Islet of Langerhans (tissue), 1 donor: ENCODE results near the gene DNAJC3.
"Not testable (repeated sequence)": the region's sequence is repeated elsewhere in the genome, so short reads cannot be mapped to it uniquely, and the experiment has no call there.

Source experiments
- FAIRE-seq: peaks from one replicate; lab custom pipeline; 2011; peaks lifted over from hg19 to GRCh38; lab: Jason Lieb, UNC

Gene DNAJC3

GRCh38 chr13:95716231-95716630, 39.3 kb downstream of the DNAJC3 start:
- no peak for FAIRE-seq

GRCh38 chr13:95722241-95722640, 45.3 kb downstream of the DNAJC3 start:
- no peak for FAIRE-seq

GRCh38 chr13:95723438-95723837, 46.5 kb downstream of the DNAJC3 start:
- FAIRE-seq = no peak

- FAIRE-seq = no peak
These were observed 47.3 kb downstream of the DNAJC3 start for GRCh38 chr13:95724252-95724651.

GRCh38 chr13:95726876-95727275, 49.9 kb downstream of the DNAJC3 start:
- no peak for FAIRE-seq

GRCh38 chr13:95728957-95729356, 52.0 kb downstream of the DNAJC3 start:
- no peak for FAIRE-seq

- FAIRE-seq = no peak
These were observed 57.2 kb downstream of the DNAJC3 start for GRCh38 chr13:95734124-95734523.

GRCh38 chr13:95740071-95740978, 63.4 kb downstream of the DNAJC3 start:
- not testable (repeated sequence) for FAIRE-seq

GRCh38 chr13:95740979-95741320, 64.0 kb downstream of the DNAJC3 start:
- no peak for FAIRE-seq

GRCh38 chr13:95741584-95742563, 64.9 kb downstream of the DNAJC3 start:
- FAIRE-seq = no peak

- FAIRE-seq = no peak
These were observed 66.3 kb downstream of the DNAJC3 start for GRCh38 chr13:95743192-95743591.

- FAIRE-seq = no peak
These were observed 68.3 kb downstream of the DNAJC3 start for GRCh38 chr13:95745289-95745688.

- peak; percentile 77 for FAIRE-seq
These were observed 68.8 kb downstream of the DNAJC3 start for GRCh38 chr13:95745752-95746151.

GRCh38 chr13:95749545-95749944, 72.6 kb downstream of the DNAJC3 start:
- FAIRE-seq = no peak

- FAIRE-seq = no peak
These were observed 75.7 kb downstream of the DNAJC3 start for GRCh38 chr13:95752677-95753076.

GRCh38 chr13:95754069-95754468, 77.1 kb downstream of the DNAJC3 start:
- FAIRE-seq = no peak

- FAIRE-seq = no peak
These were observed 79.1 kb downstream of the DNAJC3 start for GRCh38 chr13:95756072-95756471.

- not testable (repeated sequence) for FAIRE-seq
These were observed 85.7 kb downstream of the DNAJC3 start for GRCh38 chr13:95762626-95763025.

GRCh38 chr13:95763601-95764000, 86.7 kb downstream of the DNAJC3 start:
- FAIRE-seq = no peak

GRCh38 chr13:95771905-95772304, 95.0 kb downstream of the DNAJC3 start:
- no peak for FAIRE-seq

GRCh38 chr13:95779522-95779921, 102.6 kb downstream of the DNAJC3 start:
- no peak for FAIRE-seq

GRCh38 chr13:95781016-95781415, 104.1 kb downstream of the DNAJC3 start:
- FAIRE-seq = no peak

GRCh38 chr13:95781940-95782339, 105.0 kb downstream of the DNAJC3 start:
- FAIRE-seq = not testable (repeated sequence)
